ENCODE results near the gene LHX4. TPM values are rescaled to one million over a fixed set of nuclear protein-coding genes. Genes with fewer than 3 reads are reported as not detected.

Gene LHX4
- total RNA-seq, 2 donors from 2014 or later = not detected

- Histone ChIP-seq H3K27me3 (no peaks in the 10 kb centered on the region), H3K4me3 (no peak overlapping the region), H3K27ac (no peak overlapping the region), H3K9me3 (no peaks in the 10 kb centered on the region), H3K4me1 (no peaks in the 10 kb centered on the region), H3K36me3 (replicated peaks in 1 of 2; ENCODE audit: insufficient read depth in 1 of 2, low read depth in 2 of 2) (no peaks in the 10 kb centered on the region)
- ATAC-seq (no peak), DNase-seq (no peak)
- WGBS, 2 donors = 65 to 69% methylated on average over 15 of the region's 15 CpGs
- TF ChIP-seq CTCF (IDR thresholded peaks at IDR 0.05) (no peak), POLR2A (IDR thresholded peaks at IDR 0.05) (no peak)
- intact Hi-C loops (cut with DNase I) = no loop called here
Observed at GRCh38 chr1:180213401-180214170, 16.5 kb upstream of the LHX4 start.

GRCh38 chr1:180215856-180216625 is 14.0 kb upstream of the LHX4 start:
- Histone ChIP-seq H3K36me3 (replicated peaks in 1 of 2; ENCODE audit: insufficient read depth in 1 of 2, low read depth in 2 of 2) (no peaks in the 10 kb centered on the region), H3K27ac (no peak overlapping the region), H3K4me1 (no peaks in the 10 kb centered on the region), H3K27me3 (no peaks in the 10 kb centered on the region), H3K9me3 (no peaks in the 10 kb centered on the region), H3K4me3 (no peak overlapping the region)
- 84 to 85% methylated on average over 20 to 22 of the region's 22 CpGs for WGBS, 2 donors
- TF ChIP-seq POLR2A (IDR thresholded peaks at IDR 0.05) (no peak), CTCF (IDR thresholded peaks at IDR 0.05) (no peak)
- DNase-seq (no peak), ATAC-seq (no peak)
- intact Hi-C loops (cut with DNase I) = no loop called here

- DNase-seq (no peak), ATAC-seq (no peak)
- Histone ChIP-seq H3K9me3 (no peaks in the 10 kb centered on the region), H3K36me3 (replicated peaks in 1 of 2; ENCODE audit: insufficient read depth in 1 of 2, low read depth in 2 of 2) (no peaks in the 10 kb centered on the region), H3K27me3 (no peaks in the 10 kb centered on the region), H3K4me1 (no peaks in the 10 kb centered on the region), H3K4me3 (no peak overlapping the region), H3K27ac (no peak overlapping the region)
- intact Hi-C loops (cut with DNase I) = no loop called here
- no peak for TF ChIP-seq CTCF (IDR thresholded peaks at IDR 0.05)
- TF ChIP-seq POLR2A (IDR thresholded peaks at IDR 0.05) = no peak
- WGBS, 2 donors = 80 to 86% methylated on average over 7 of the region's 7 CpGs
Observed at GRCh38 chr1:180217006-180217405, 13.1 kb upstream of the LHX4 start.

- Histone ChIP-seq H3K4me1 (no peaks in the 10 kb centered on the region), H3K27ac (no peak overlapping the region), H3K9me3 (no peaks in the 10 kb centered on the region), H3K4me3 (no peak overlapping the region), H3K36me3 (replicated peaks in 1 of 2; ENCODE audit: insufficient read depth in 1 of 2, low read depth in 2 of 2) (no peaks in the 10 kb centered on the region), H3K27me3 (no peaks in the 10 kb centered on the region)
- ATAC-seq = no peak
- no peak for DNase-seq
- intact Hi-C loops (cut with DNase I) = no loop called here
- TF ChIP-seq CTCF (IDR thresholded peaks at IDR 0.05) (no peak), POLR2A (IDR thresholded peaks at IDR 0.05) (no peak)
- 77 to 80% methylated on average over 17 to 20 of the region's 20 CpGs for WGBS, 2 donors
Observed at GRCh38 chr1:180218806-180219765, 11.0 kb upstream of the LHX4 start.

All from body of pancreas (tissue), 4 donors.